CD14-positive monocyte (primary cell): ENCODE data around the gene SGK1. TPM values are rescaled to one million over a fixed set of nuclear protein-coding genes. Genes with fewer than 3 reads are reported as not detected.

Experiments used
- DNase-seq, 3 donors: peaks; one replicate each; pipeline ENCODE4 v3.0.0-alpha.2; 2011 to 2022
- H2AFZ ChIP-seq: 2 replicates; pipeline ENCODE4 v1.6.0; 2012; ENCODE audit warnings: mild to moderate bottlenecking, low read depth, low read length, inconsistent platforms; ENCODE audit not compliant: insufficient read depth, poor library complexity, severe bottlenecking
- H3K27ac ChIP-seq, 2 donors: 1 replicate in 1 of 2; 2 replicates in 1 of 2; pipeline ENCODE4 v1.5.1; 2012 to 2013; ENCODE audit warnings: low read length in 2 of 2, control low read depth in 1 of 2, inconsistent platforms in 1 of 2, low read depth in 1 of 2, mild to moderate bottlenecking in 1 of 2
- H3K27me3 ChIP-seq, 2 donors: one replicate each; pipeline versions ENCODE4 v1.6.0 to v1.6.1; 2011 to 2013; ENCODE audit warnings: low read length in 2 of 2; ENCODE audit not compliant: control insufficient read depth in 2 of 2, insufficient read depth in 2 of 2
- H3K36me3 ChIP-seq, 2 donors: replicated peaks in 1 of 2; 1 replicate in 1 of 2; 2 replicates in 1 of 2; pipeline versions ENCODE4 v1.5.1 to v1.6.1; 2012 to 2013; ENCODE audit warnings: low read length in 2 of 2, control low read depth in 1 of 2, inconsistent platforms in 1 of 2, mild to moderate bottlenecking in 1 of 2; ENCODE audit not compliant: insufficient read depth in 2 of 2, control insufficient read depth in 1 of 2
- H3K4me1 ChIP-seq, 2 donors: 1 replicate in 1 of 2; 2 replicates in 1 of 2; pipeline versions ENCODE4 v1.5.1 to v1.6.1; 2012 to 2013; ENCODE audit warnings: low read length in 2 of 2, control low read depth in 1 of 2, inconsistent platforms in 1 of 2, mild to moderate bottlenecking in 1 of 2, moderate library complexity in 1 of 2; ENCODE audit not compliant: insufficient read depth in 2 of 2, control insufficient read depth in 1 of 2
- H3K4me2 ChIP-seq: replicated peaks from 2 replicates; pipeline ENCODE3; 2012; ENCODE audit warnings: low read length, moderate library complexity, mild to moderate bottlenecking; ENCODE audit not compliant: poor library complexity, severe bottlenecking; ENCODE audit errors: extremely low read depth
- H3K4me3 ChIP-seq, 3 experiments: fragments of 200-600 bp in 1 of 3; sonication (generic) in 1 of 3; replicated peaks in 1 of 3; 1 replicate in 2 of 3; 2 replicates in 1 of 3; pipeline ENCODE4 v1.5.1; 2011 to 2013; ENCODE audit warnings: low read length in 3 of 3, mild to moderate bottlenecking in 3 of 3, control low read depth in 2 of 3, low read depth in 2 of 3, inconsistent platforms in 1 of 3, moderate library complexity in 1 of 3
- H3K79me2 ChIP-seq: 2 replicates; pipeline ENCODE4 v1.6.0; 2012; ENCODE audit warnings: mild to moderate bottlenecking, control low read depth, inconsistent platforms, low read length, moderate library complexity; ENCODE audit not compliant: insufficient read depth
- H3K9ac ChIP-seq: 2 replicates; pipeline ENCODE4 v1.6.0; 2017; ENCODE audit warnings: low read length, mild to moderate bottlenecking; ENCODE audit not compliant: insufficient read depth, poor library complexity, severe bottlenecking
- H3K9me3 ChIP-seq, 2 donors: replicated peaks in 1 of 2; 1 replicate in 1 of 2; 2 replicates in 1 of 2; pipeline versions ENCODE4 v1.5.1 to v1.6.1; 2012 to 2013; ENCODE audit warnings: low read length in 2 of 2, control low read depth in 1 of 2; ENCODE audit not compliant: control insufficient read depth in 1 of 2, insufficient read depth in 1 of 2
- H4K20me1 ChIP-seq: 2 replicates; pipeline ENCODE4 v1.6.0; 2012; ENCODE audit warnings: mild to moderate bottlenecking, low read length, control low read depth, moderate library complexity; ENCODE audit not compliant: insufficient read depth
- H3K27ac Mint-ChIP-seq, 7 donors: one replicate each; pipeline ENCODE4 v1.8.0; 2020; ENCODE audit warnings: mild to moderate bottlenecking in 7 of 7, mixed read lengths in 7 of 7, moderate library complexity in 6 of 7, inconsistent platforms in 2 of 7
- H3K27me3 Mint-ChIP-seq, 3 donors: one replicate each; pipeline ENCODE4 v1.8.0; 2021 to 2022; ENCODE audit warnings: low read depth in 3 of 3, mild to moderate bottlenecking in 3 of 3, mixed read lengths in 3 of 3, moderate library complexity in 3 of 3, inconsistent platforms in 1 of 3
- H3K36me3 Mint-ChIP-seq, 2 donors: one replicate each; pipeline ENCODE4 v1.8.0; 2020; ENCODE audit warnings: mixed read lengths in 2 of 2, inconsistent platforms in 1 of 2, mild to moderate bottlenecking in 1 of 2
- H3K4me1 Mint-ChIP-seq: one replicate; pipeline ENCODE4 v1.8.0; 2020; ENCODE audit warnings: mild to moderate bottlenecking, mixed read lengths
- H3K4me3 Mint-ChIP-seq, 2 donors: one replicate each; pipeline ENCODE4 v1.8.0; 2020; ENCODE audit warnings: mild to moderate bottlenecking in 2 of 2, mixed read lengths in 2 of 2, moderate library complexity in 1 of 2
- H3K9me3 Mint-ChIP-seq, 7 donors: one replicate each; pipeline ENCODE4 v1.8.0; 2020 to 2022; ENCODE audit warnings: mixed read lengths in 7 of 7, mild to moderate bottlenecking in 6 of 7, moderate library complexity in 6 of 7, inconsistent platforms in 2 of 7
- CTCF ChIP-seq: fragments of 200-600 bp; IDR thresholded peaks from one replicate; pipeline ENCODE4 v1.8.0; 2022; ENCODE audit warnings: antibody characterized with exemption, mild to moderate bottlenecking
- WGBS: methylation state at CpG from one replicate; pipeline ENCODE4 v1.1.5; 2013; ENCODE audit warnings: missing lambda C conversion rate; ENCODE audit not compliant: insufficient coverage; 5-methylcytosine and 5-hydroxymethylcytosine counted together
- intact Hi-C, 2 donors: fragments of 100-400 bp; cut with micrococcal nuclease; formaldehyde crosslinking; loops; one replicate each; pipeline versions ENCODE4 v1.15.0 to v1.15.1; 2023
- polyA plus RNA-seq, 3 donors: library from polyadenylated mRNA; depleted of rRNA in 1 of 3; unstranded in 2 of 3; stranded (reverse) in 1 of 3; fragments of 300-500 nt in 2 of 3; fragments of >200 nt in 1 of 3; fragmentation: Illumina TruSeq in 2 of 3; gene quantifications; 1 replicate in 2 of 3; 2 replicates in 1 of 3; pipeline ENCODE4 v1.2.3, GENCODE V29; 2012 to 2021

SGK1 gene
- polyA plus RNA-seq, 3 donors = 373 to 419 (median 407) TPM

- Histone ChIP-seq H3K4me1 (peaks cover 0 to under 1% of the 10 kb centered on the region in 2 donors), H3K9me3 (no peaks in the 10 kb centered on the region), H4K20me1 (no peaks in the 10 kb centered on the region), H3K4me3 (no peak overlapping the region), H2AFZ (no peak overlapping the region), H3K79me2 (no peaks in the 10 kb centered on the region), H3K27me3 (no peaks in the 10 kb centered on the region), H3K27ac (no peak overlapping the region), H3K4me2 (no peak overlapping the region), H3K36me3 (no peaks in the 10 kb centered on the region), H3K9ac (no peak overlapping the region)
- DNase-seq = no peak
- intact Hi-C loops = no loop called here
- peaks cover 0 to 3% (median 2%) of the 10 kb centered on the region in 3 donors for H3K27me3 Mint-ChIP-seq
- H3K9me3 Mint-ChIP-seq = no peaks in the 10 kb centered on the region
- peaks cover 2% of the 10 kb centered on the region for H3K4me1 Mint-ChIP-seq
- no peak overlapping the region for H3K27ac Mint-ChIP-seq
- no peaks in the 10 kb centered on the region for H3K36me3 Mint-ChIP-seq
- no peak overlapping the region for H3K4me3 Mint-ChIP-seq
- 100% methylated on average over 1 of the region's 3 CpGs for whole genome bisulfite sequencing
- no peak for TF ChIP-seq CTCF
Measured at GRCh38 chr6:134258849-134259306, 59.0 kb downstream of the SGK1 start.

- TF ChIP-seq CTCF = no peak
- Mint-ChIP-seq H3K9me3 (no peaks in the 10 kb centered on the region), H3K27me3 (peaks cover 0 to 2% (median 1%) of the 10 kb centered on the region in 3 donors), H3K4me1 (peaks cover 6% of the 10 kb centered on the region), H3K36me3 (no peaks in the 10 kb centered on the region), H3K4me3 (no peak overlapping the region), H3K27ac (no peak overlapping the region)
- WGBS = no CpG with 5 or more reads among the region's 3 CpGs
- no peaks in the 10 kb centered on the region for H3K36me3 ChIP-seq
- H3K27ac ChIP-seq = no peak overlapping the region
- peaks cover 2 to 5% of the 10 kb centered on the region in 2 donors for H3K4me1 ChIP-seq
- no peak overlapping the region for H3K4me2 ChIP-seq
- intact Hi-C loops = no loop called here
- H4K20me1 ChIP-seq = no peaks in the 10 kb centered on the region
- H2AFZ ChIP-seq = no peak overlapping the region
- H3K27me3 ChIP-seq = no peaks in the 10 kb centered on the region
- H3K79me2 ChIP-seq = no peaks in the 10 kb centered on the region
- DNase-seq = no peak
- no peak overlapping the region for H3K4me3 ChIP-seq
- no peaks in the 10 kb centered on the region for H3K9me3 ChIP-seq
- no peak overlapping the region for H3K9ac ChIP-seq
Measured at GRCh38 chr6:134257516-134257915, 60.4 kb downstream of the SGK1 start.
